GM23338 (cell line): ENCODE results near the gene ZNF292. TPM values are rescaled to one million over a fixed set of nuclear protein-coding genes. Genes with fewer than 3 reads are reported as not detected.

Source experiments
- ATAC-seq: fragments of 200-7000 bp; cut with Tn5 transposase; 3 replicates; pipeline ENCODE4 v1.9.1; 2020
- DNase-seq: peaks from one replicate; pipeline ENCODE4 v3.0.0-alpha.2; 2015; ENCODE audit warnings: low spot score
- H2AFZ ChIP-seq: fragments of 200-600 bp; sonication (generic); 2 replicates; pipeline ENCODE4 v1.8.0; 2016; ENCODE audit warnings: antibody characterized with exemption, mild to moderate bottlenecking, moderate library complexity
- H3F3A ChIP-seq: fragments of 200-600 bp; sonication (generic); replicated peaks from 2 replicates; pipeline ENCODE4 v1.8.0; 2017; ENCODE audit warnings: antibody characterized with exemption, mixed run types, low read depth
- H3K27ac ChIP-seq: fragments of 200-600 bp; sonication (generic); 2 replicates; pipeline ENCODE4 v1.6.1; 2016; ENCODE audit warnings: low read depth
- H3K27me3 ChIP-seq: fragments of 200-600 bp; sonication (generic); 2 replicates; pipeline ENCODE4 v1.8.0; 2016; ENCODE audit warnings: mild to moderate bottlenecking, mixed run types, moderate library complexity; ENCODE audit not compliant: insufficient read depth
- H3K36me3 ChIP-seq: fragments of 200-600 bp; sonication (generic); 2 replicates; pipeline ENCODE4 v1.8.0; 2016; ENCODE audit warnings: mild to moderate bottlenecking; ENCODE audit not compliant: insufficient read depth
- H3K4me1 ChIP-seq: fragments of 200-600 bp; sonication (generic); 2 replicates; pipeline ENCODE4 v1.8.0; 2016; ENCODE audit warnings: mild to moderate bottlenecking, moderate library complexity; ENCODE audit not compliant: insufficient read depth
- H3K4me2 ChIP-seq: fragments of 200-600 bp; sonication (generic); 2 replicates; pipeline ENCODE4 v1.7.1; 2017; ENCODE audit warnings: mixed run types
- H3K4me3 ChIP-seq: fragments of 200-600 bp; sonication (generic); 2 replicates; pipeline ENCODE4 v1.6.1; 2016; ENCODE audit warnings: mixed run types
- H3K79me2 ChIP-seq: fragments of 200-600 bp; sonication (generic); replicated peaks from 2 replicates; pipeline ENCODE4 v1.8.0; 2017; ENCODE audit warnings: mild to moderate bottlenecking; ENCODE audit not compliant: insufficient read depth
- H3K9me2 ChIP-seq: fragments of 200-600 bp; sonication (generic); 2 replicates; pipeline ENCODE4 v1.8.0; 2017; ENCODE audit not compliant: insufficient read depth
- H4K20me1 ChIP-seq: fragments of 200-600 bp; sonication (generic); replicated peaks from 2 replicates; pipeline ENCODE4 v1.8.0; 2017; ENCODE audit warnings: mild to moderate bottlenecking; ENCODE audit not compliant: insufficient read depth
- H3K27ac Mint-ChIP-seq: 2 replicates; pipeline ENCODE4 v1.8.0; 2020; ENCODE audit warnings: inconsistent platforms, mild to moderate bottlenecking, moderate library complexity, mixed read lengths
- H3K27me3 Mint-ChIP-seq: 3 replicates; pipeline ENCODE4 v1.8.0; 2022; ENCODE audit warnings: low read depth, mild to moderate bottlenecking, moderate library complexity, mixed read lengths, inconsistent platforms; ENCODE audit not compliant: insufficient read depth, poor library complexity
- H3K36me3 Mint-ChIP-seq: 3 replicates; pipeline ENCODE4 v1.8.0; 2021; ENCODE audit warnings: low read depth, mild to moderate bottlenecking, inconsistent platforms, moderate library complexity, mixed read lengths
- H3K4me1 Mint-ChIP-seq: 3 replicates; pipeline ENCODE4 v1.8.0; 2020; ENCODE audit warnings: mild to moderate bottlenecking, inconsistent platforms, mixed read lengths
- H3K4me3 Mint-ChIP-seq: 3 replicates; pipeline ENCODE4 v1.8.0; 2021; ENCODE audit warnings: moderate library complexity, mild to moderate bottlenecking, inconsistent platforms, mixed read lengths
- H3K9me3 Mint-ChIP-seq: 3 replicates; pipeline ENCODE4 v1.8.0; 2020; ENCODE audit warnings: moderate library complexity, mild to moderate bottlenecking, inconsistent platforms, mixed read lengths
- CREB1 ChIP-seq: fragments of 250-450 bp; sonication (Bioruptor Pico); IDR thresholded peaks from 2 replicates; pipeline ENCODE4 v1.5.0; 2020; ENCODE audit warnings: low read depth, mild to moderate bottlenecking, moderate library complexity
- EZH2phosphoT487 ChIP-seq: fragments of 200-600 bp; sonication (generic); IDR thresholded peaks from one replicate; pipeline ENCODE4 v1.8.1; 2018; ENCODE audit warnings: antibody characterized with exemption; ENCODE audit not compliant: unreplicated experiment
- NANOG ChIP-seq: IDR thresholded peaks from 2 replicates; pipeline ENCODE4 v1.6.1; 2016; ENCODE audit warnings: antibody characterized with exemption, borderline replicate concordance
- POLR2AphosphoS5 ChIP-seq: IDR thresholded peaks from 2 replicates; pipeline ENCODE4 v1.6.1; 2016; ENCODE audit warnings: antibody characterized with exemption, low read depth
- REST ChIP-seq: IDR thresholded peaks from one replicate; pipeline ENCODE4 v1.6.1; 2018; ENCODE audit warnings: antibody characterized with exemption; ENCODE audit not compliant: unreplicated experiment
- STAT1 ChIP-seq: IDR thresholded peaks from one replicate; pipeline ENCODE4 v1.6.1; 2016; ENCODE audit warnings: antibody characterized with exemption; ENCODE audit not compliant: unreplicated experiment
- polyA plus RNA-seq: library from polyadenylated mRNA; unstranded; fragments of >200 nt; fragmentation: Nextera tagmentation; extraction: Ambion mirVana; gene quantifications from 2 replicates; pipeline ENCODE4 v1.2.1, GENCODE V29; 2016
- total RNA-seq: library from RNA; depleted of rRNA; stranded (reverse); fragments of >200 nt; shearing (Covaris generic); gene quantifications from 2 replicates; pipeline ENCODE4 v1.2.3, GENCODE V29; 2014
- TF ChIP-seq, protein P1 (sequence below), 2 experiments: fragments of 200-600 bp in 1 of 2; sonication (generic) in 1 of 2; conservative IDR thresholded peaks; 2 replicates each; pipeline versions ENCODE4 v1.5.1 to v1.6.1; 2016 to 2017; ENCODE audit warnings: antibody characterized with exemption in 2 of 2, low read depth in 2 of 2, mild to moderate bottlenecking in 2 of 2, moderate library complexity in 1 of 2
- TF ChIP-seq, protein P2 (sequence below): IDR thresholded peaks from 2 replicates; pipeline ENCODE4 v1.6.1; 2016; ENCODE audit warnings: antibody characterized with exemption

ZNF292 gene
- total and polyA plus RNA-seq, 2 experiments from 2014 or later: 45.7 to 67.9 TPM

- no peak for ATAC-seq
- no peak overlapping the region for H3K27ac Mint-ChIP-seq
- no peaks in the 10 kb centered on the region for H3K27me3 ChIP-seq
- peaks cover 78% of the 10 kb centered on the region for H3K36me3 Mint-ChIP-seq
- TF ChIP-seq, protein P1, sequence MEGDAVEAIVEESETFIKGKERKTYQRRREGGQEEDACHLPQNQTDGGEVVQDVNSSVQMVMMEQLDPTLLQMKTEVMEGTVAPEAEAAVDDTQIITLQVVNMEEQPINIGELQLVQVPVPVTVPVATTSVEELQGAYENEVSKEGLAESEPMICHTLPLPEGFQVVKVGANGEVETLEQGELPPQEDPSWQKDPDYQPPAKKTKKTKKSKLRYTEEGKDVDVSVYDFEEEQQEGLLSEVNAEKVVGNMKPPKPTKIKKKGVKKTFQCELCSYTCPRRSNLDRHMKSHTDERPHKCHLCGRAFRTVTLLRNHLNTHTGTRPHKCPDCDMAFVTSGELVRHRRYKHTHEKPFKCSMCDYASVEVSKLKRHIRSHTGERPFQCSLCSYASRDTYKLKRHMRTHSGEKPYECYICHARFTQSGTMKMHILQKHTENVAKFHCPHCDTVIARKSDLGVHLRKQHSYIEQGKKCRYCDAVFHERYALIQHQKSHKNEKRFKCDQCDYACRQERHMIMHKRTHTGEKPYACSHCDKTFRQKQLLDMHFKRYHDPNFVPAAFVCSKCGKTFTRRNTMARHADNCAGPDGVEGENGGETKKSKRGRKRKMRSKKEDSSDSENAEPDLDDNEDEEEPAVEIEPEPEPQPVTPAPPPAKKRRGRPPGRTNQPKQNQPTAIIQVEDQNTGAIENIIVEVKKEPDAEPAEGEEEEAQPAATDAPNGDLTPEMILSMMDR (conservative IDR thresholded peaks at IDR 0.05; ENCODE audit: low read depth in 2 of 2): no peak
- TF ChIP-seq STAT1: no peak
- no peak for TF ChIP-seq EZH2phosphoT487
- TF ChIP-seq, protein P2, sequence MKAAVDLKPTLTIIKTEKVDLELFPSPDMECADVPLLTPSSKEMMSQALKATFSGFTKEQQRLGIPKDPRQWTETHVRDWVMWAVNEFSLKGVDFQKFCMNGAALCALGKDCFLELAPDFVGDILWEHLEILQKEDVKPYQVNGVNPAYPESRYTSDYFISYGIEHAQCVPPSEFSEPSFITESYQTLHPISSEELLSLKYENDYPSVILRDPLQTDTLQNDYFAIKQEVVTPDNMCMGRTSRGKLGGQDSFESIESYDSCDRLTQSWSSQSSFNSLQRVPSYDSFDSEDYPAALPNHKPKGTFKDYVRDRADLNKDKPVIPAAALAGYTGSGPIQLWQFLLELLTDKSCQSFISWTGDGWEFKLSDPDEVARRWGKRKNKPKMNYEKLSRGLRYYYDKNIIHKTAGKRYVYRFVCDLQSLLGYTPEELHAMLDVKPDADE: no peak
- TF ChIP-seq CREB1 (CRISPR knock-in tag): no peak
- TF ChIP-seq NANOG: no peak
- no peaks in the 10 kb centered on the region for H3K9me2 ChIP-seq
- H3K27ac ChIP-seq: peak overlapping the region; percentile 20; the same call in 1 of the 2 replicates
- H3K9me3 Mint-ChIP-seq: no peaks in the 10 kb centered on the region
- no peaks in the 10 kb centered on the region for H3K4me1 ChIP-seq
- no peaks in the 10 kb centered on the region for H3K27me3 Mint-ChIP-seq
- no peak overlapping the region for H3K4me3 Mint-ChIP-seq
- DNase-seq: no peak
- no peak overlapping the region for H3K4me3 ChIP-seq
- peaks cover 6% of the 10 kb centered on the region; the same call in 1 of the 2 replicates for H4K20me1 ChIP-seq
- no peaks in the 10 kb centered on the region for H3K4me1 Mint-ChIP-seq
- no peaks in the 10 kb centered on the region for H3K79me2 ChIP-seq
- H3F3A ChIP-seq: no peaks in the 10 kb centered on the region
- peaks cover 27% of the 10 kb centered on the region for H3K36me3 ChIP-seq
- no peak overlapping the region for H2AFZ ChIP-seq
- H3K4me2 ChIP-seq: no peak overlapping the region
Observed at GRCh38 chr6:87251225-87251624, 95.9 kb downstream of the ZNF292 start.

DNA sequence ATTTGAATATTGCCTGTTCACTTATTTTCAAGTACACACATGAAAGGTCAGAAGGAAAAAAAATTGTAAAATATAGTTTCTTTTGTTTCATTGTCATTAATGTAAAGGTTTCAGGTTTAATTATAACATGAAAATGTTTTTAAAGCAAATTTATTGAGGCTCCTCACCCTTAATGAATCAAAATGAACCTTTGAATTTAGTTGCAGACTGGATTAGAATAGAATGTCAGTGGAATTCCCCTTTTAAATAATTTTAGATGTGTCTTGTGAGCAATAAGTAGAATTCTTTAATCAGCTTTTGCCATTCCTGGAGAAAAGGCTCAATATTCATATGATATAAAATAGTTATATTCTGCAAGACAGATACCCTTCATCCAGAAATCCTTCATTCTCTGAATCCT is 96.4 kb downstream of the ZNF292 start:
- H3F3A ChIP-seq: no peaks in the 10 kb centered on the region
- H3K4me3 Mint-ChIP-seq: no peak overlapping the region
- no peak for DNase-seq
- no peak overlapping the region for H3K4me2 ChIP-seq
- no peak for TF ChIP-seq REST
- no peak for TF ChIP-seq NANOG
- no peak for TF ChIP-seq POLR2AphosphoS5
- no peak for TF ChIP-seq STAT1
- no peak for TF ChIP-seq EZH2phosphoT487
- H3K36me3 Mint-ChIP-seq: peaks cover 78% of the 10 kb centered on the region
- H3K4me3 ChIP-seq: no peak overlapping the region
- peaks cover 2% of the 10 kb centered on the region for H3K4me1 Mint-ChIP-seq
- no peak overlapping the region for H3K27ac ChIP-seq
- no peaks in the 10 kb centered on the region for H3K27me3 ChIP-seq
- H3K79me2 ChIP-seq: no peaks in the 10 kb centered on the region
- no peak overlapping the region for H3K27ac Mint-ChIP-seq
- no peak overlapping the region for H2AFZ ChIP-seq
- H3K9me2 ChIP-seq: no peaks in the 10 kb centered on the region
- H3K36me3 ChIP-seq: peaks cover 27% of the 10 kb centered on the region
- H3K9me3 Mint-ChIP-seq: 0 out of 3 replicates have a peak, but pooled peaks cover under 1% of the 10 kb centered on the region
- ATAC-seq: no peak
- peaks cover under 1% of the 10 kb centered on the region; the same call in 1 of the 2 replicates for H3K4me1 ChIP-seq
- H4K20me1 ChIP-seq: 0 out of 2 replicates have a peak, but pooled peaks cover 6% of the 10 kb centered on the region
- no peaks in the 10 kb centered on the region for H3K27me3 Mint-ChIP-seq
